GM19025 (cell line): Measurements from ENCODE around the gene MIB2.
A peak's percentile ranks its signal among the peaks of the same experiment; 100 is the strongest.

Experiments
- ATAC-seq: cut with Tn5 transposase; IDR thresholded peaks from one replicate; pipeline ENCODE4 v1.9.1; 2021; ENCODE audit warnings: mild to moderate bottlenecking, low read depth, moderate library complexity; ENCODE audit not compliant: unreplicated experiment

Gene MIB2

DNA sequence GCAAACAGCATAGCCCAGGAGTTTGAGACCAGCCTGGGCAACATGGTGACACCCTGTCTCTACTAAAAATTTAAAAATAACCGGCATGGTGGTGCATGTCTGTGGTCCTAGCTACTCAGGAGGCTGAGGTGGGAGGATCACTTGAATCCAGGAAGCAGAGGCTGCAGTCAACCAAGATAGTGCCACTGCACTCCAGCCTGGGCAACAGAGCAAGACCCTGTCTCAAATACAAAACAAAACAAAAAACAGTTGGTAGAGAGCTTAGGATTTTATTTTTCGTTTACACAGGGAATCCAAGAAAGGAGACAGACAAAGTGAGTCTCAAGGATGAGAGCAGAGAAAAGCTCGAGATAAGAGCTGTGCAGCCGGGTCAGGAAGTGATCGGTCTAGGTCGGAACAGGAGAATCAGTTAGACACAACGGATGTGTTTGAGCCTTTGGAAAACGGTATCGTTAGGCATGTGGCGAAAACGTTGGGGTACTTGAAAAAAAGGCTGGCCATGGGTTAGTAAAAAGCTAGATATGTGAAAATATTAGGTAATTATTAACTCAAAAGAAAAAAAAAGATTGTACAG is 1.7 kb upstream of the MIB2 start:
- no peak for ATAC-seq

DNA sequence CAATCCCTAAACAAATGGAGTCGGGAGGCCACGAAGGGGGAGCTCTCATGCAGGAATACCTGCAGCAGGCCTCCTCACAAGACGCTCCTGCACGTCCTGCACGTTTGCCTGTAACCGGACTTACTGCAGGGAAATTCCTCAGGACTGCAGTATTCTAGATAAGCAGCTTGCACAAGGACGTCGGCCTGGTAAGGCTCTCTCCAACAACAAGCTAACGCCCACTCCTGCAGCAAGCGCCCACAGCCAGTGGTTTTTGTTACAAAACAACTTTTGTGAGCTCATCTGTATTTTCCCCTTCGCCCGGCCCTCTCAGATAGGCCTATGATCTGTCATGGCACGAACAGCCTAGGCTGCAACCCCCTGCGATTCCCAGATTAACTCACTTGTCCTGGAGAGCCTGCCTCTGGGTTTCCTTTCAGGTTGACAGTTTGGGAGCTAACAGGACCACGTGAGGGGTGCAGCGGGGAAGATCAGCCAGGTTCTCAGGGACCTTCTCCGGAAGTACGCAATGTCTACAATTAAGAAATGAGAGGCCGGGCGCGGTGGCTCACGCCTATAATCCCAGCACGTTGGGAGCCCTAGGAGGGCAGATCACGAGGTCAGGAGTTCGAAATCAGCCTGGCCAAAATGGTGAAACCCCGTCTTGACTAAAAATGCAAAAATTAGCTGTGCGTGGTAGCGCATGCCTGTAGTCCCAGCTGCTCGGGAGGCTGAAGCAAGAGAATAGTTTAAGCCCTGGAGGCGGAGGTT is 921 bp upstream of the MIB2 start:
- no peak for ATAC-seq

GRCh38 chr1:1614954-1615255 is 395 bp upstream of the MIB2 start:
- ATAC-seq = no peak

GRCh38 chr1:1616045-1616790 is 918 bp downstream of the MIB2 start:
- ATAC-seq = peak; percentile 24

DNA sequence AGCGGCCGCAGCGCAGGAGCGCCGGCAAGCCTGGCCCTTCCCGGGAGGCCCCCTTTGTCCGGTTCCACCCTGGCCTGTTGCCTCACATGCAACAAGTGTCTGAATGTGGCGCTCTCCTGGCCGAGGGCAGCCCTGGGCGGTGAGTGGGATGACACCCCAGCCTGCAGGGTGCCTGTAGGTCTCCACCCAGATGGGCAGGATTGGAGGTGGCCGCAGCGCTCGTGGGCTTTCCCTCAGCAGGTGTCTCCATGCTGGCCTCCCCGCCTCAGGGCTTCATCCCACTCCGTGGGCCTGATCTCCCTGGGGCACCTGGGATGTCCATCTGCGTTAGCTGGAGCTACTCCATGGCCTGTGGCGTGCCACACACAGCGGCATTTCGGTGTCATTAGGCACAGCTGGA is 1.5 kb downstream of the MIB2 start:
- ATAC-seq = no peak

DNA sequence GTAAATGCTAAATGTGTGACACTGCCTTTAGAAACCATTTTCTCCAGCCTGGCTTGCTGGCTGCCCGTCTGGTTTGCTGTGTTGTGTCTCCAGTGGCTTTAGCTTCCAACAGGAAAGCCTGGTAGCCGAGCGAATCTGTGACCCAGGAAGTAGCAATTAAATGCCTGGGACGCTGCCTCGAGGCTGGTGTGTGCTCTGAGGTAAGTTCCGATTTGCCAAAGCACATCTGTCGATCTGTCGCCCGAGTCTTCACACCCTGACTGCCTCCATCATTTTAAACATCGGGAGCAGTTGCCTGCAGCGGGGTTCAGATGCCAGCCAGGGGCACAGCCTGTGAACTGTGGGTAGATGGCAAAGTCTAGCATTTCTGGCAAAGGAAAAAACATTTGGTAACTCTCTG is 2.2 kb downstream of the MIB2 start:
- no peak for ATAC-seq

DNA sequence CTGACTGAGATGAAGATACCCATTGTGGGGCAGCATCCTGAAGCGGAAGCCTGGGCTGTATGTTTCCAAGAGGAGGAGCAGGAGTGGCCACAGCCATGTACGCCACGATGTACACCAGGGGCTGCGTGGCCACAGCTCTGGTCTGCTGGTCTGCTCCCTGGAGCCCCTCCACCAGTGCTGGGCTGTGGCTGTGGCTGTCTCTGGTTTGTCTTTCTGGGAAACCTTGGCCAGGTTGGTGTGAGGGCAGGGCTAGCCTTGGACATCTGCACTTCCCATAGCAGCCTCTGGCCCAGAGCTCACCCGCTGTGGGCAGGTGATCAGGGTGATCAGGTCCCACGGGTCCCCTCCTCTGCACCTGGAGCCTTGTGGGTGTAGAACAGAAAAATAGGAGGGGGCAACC is 2.6 kb downstream of the MIB2 start:
- no peak for ATAC-seq

DNA sequence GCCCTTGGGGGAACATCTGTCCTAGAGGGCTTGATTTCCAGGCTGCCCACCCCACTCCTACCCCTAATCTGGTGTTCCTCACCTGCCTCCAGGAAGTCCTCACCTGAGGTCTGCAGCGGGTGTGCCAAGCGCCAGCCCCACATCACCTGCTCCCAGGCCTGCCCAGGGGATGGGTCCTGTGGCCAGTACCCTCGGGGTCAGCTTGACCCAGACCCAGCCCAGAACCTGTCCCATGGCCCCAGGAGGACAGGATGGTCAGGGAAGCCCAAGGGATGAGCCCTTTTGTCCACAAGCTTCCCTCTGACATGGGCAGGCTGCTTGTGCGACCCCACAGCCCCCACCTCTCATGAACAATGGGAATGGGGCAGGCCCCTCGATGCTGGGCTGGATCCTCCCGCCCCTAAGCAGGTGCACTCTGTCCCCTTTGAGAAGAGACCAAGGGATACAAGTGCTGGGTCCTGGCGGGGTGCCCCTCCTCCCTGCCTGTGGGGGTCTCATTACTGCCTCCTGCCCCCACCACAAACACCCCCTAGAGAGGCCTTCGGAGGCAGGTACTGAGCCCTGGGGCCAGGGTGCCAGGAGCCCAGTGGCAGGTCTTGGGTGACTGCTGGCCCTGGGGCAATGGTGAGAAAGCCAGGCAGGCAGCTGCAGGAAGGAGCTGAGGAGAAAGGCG is 3.2 kb downstream of the MIB2 start:
- ATAC-seq = no peak

GRCh38 chr1:1619917-1620361 is 4.6 kb downstream of the MIB2 start:
- no peak for ATAC-seq

DNA sequence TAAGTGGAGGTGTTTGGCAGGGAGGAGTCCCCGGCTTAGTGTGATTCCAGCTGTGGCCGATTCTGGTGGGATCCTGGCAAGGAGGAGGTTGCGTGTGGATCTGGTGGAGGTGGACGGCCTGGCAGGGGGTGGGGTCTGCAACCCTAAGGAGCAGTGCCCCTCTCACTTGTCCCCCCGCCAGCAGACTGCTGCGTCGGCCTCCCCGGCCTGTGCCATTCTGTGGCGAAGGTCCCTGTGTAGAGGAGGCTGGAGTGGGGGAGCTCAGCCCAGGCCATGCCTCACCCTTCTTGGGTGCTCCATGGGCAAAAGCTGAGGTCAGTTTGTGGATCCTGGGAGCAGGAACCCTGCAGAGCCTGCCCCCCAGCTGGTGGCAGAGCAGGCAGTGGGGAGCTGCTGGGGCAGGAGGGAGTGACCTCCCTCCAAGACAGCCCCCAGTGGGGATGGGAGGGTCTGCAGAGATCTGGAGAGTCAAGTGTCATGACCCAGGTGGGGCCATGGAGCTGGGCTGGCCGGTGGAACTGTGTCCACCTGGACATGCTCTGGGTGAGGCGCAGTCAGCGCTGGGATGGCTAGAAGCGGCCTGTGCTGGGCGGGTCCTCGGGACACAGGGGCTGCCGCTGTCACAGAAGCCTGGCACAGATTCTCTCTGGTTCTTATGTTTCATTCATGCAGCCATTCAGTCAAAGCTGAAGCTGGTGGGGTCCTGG is 5.3 kb downstream of the MIB2 start:
- ATAC-seq = no peak

DNA sequence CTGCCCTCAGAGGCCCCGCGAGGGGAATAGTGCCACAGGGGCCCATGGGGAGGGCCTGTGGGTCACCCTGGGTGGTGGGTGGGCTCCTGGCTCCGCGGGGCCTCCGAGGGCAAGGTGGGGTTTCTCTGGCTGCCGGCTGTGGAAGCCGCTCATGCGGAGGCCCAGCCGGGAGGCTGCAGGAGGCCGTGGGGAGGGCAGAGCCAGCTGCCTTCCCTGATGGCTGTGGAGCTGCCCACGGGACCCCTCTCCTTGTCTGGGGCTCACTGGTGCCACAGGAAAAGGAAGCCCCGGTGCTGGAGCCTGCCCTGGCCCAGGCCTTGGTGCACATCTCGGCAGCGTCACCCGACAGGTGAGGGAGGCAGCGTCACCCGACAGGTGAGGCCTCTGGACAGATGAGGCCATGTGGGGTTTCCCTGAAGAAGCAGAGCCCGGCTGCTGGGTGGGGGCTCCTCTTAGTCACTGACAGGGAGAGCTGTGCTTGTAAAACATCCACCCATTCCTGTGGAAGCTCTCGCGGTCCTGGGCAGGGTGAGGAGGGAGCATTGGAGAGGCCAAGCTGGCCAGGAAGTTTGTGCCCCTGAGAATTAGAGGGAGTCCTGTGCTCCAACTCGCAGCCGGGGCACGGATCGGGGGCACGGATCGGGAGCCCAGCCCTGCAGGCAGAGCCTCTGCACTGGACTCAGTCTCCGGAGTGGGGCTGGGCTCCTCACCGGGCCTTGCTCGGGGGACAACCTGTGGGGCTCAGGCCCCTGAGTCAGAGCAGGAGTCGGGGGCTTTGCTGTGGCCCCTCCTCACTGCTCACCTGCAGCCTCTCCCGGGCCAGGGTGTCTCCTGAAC is 6.1 kb downstream of the MIB2 start:
- no peak for ATAC-seq

GRCh38 chr1:1622010-1622787 is 6.9 kb downstream of the MIB2 start:
- ATAC-seq = no peak

- no peak for ATAC-seq
Measured at GRCh38 chr1:1622788-1623094, 7.4 kb downstream of the MIB2 start.

DNA sequence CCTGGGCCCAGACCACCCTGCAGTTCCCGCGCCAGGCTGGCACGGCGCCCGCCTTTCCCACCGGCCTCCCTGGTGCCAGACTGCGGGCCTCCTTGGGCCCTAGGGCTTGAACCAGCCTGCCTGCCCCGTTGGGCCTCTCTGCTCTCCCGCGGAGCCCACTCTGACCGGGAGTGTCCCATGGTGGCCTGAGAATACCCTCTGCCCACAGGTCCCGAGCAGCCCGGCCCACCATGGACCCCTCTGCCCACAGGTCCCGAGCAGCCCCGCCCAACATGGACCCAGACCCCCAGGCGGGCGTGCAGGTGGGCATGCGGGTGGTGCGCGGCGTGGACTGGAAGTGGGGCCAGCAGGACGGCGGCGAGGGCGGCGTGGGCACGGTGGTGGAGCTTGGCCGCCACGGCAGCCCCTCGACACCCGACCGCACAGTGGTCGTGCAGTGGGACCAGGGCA is 7.9 kb downstream of the MIB2 start:
- ATAC-seq = no peak

- ATAC-seq = no peak
Measured at GRCh38 chr1:1623631-1624442, 8.5 kb downstream of the MIB2 start.

DNA sequence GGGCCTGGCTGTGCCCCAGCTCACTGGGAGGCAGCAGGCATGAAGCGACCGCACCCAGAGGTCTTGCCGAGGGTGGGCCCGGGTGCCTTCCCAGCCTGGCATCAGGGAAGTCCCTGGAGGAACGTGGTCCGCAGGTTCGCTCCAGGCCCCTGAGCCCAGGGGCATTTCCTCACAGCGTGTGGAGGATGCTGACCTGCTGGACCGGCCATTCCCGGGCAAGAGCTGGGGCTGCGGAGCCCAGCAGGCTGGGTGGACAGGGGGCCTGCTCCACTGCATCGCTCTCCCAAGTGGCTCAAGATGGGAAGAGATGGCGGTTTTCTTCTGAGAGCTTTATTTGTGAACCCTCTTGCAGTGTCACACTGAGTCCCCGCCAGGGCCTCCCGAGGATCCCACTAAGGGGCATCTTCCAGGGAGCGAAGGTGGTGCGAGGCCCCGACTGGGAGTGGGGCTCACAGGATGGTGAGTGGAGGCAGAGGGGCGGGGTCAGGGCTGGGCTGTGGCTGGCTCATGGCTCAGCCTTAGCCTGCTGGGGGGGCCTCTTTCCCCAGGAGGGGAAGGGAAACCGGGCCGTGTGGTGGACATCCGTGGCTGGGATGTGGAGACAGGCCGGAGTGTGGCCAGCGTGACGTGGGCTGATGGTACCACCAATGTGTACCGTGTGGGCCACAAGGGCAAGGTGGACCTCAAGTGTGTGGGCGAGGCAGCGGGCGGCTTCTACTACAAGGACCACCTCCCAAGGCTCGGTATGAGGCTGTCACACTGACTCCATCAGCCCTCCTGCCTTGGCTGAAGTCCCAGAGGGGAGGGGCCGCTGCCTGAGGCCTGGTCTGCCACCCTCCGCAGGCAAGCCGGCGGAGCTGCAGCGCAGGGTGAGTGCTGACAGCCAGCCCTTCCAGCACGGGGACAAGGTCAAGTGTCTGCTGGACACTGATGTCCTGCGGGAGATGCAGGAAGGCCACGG is 9.4 kb downstream of the MIB2 start:
- no peak for ATAC-seq

- ATAC-seq = no peak
Measured at GRCh38 chr1:1625404-1625775, 10.1 kb downstream of the MIB2 start.
